DOHH2 (cell line): ENCODE results near the gene MYO7B.

Experiments used
- CTCF ChIP-seq: fragments of 200-600 bp; sonication (generic); IDR thresholded peaks from one replicate; pipeline ENCODE4 v1.5.1; 2014; ENCODE audit warnings: antibody characterized with exemption, mild to moderate bottlenecking, low read depth, low read length; ENCODE audit not compliant: poor library complexity, severe bottlenecking
- EZH2phosphoT487 ChIP-seq: fragments of 200-600 bp; sonication (generic); IDR thresholded peaks from 2 replicates; pipeline ENCODE4 v1.6.1; 2017; ENCODE audit warnings: borderline replicate concordance, mild to moderate bottlenecking, antibody characterized with exemption, low read length, moderate library complexity, mixed read lengths

DNA sequence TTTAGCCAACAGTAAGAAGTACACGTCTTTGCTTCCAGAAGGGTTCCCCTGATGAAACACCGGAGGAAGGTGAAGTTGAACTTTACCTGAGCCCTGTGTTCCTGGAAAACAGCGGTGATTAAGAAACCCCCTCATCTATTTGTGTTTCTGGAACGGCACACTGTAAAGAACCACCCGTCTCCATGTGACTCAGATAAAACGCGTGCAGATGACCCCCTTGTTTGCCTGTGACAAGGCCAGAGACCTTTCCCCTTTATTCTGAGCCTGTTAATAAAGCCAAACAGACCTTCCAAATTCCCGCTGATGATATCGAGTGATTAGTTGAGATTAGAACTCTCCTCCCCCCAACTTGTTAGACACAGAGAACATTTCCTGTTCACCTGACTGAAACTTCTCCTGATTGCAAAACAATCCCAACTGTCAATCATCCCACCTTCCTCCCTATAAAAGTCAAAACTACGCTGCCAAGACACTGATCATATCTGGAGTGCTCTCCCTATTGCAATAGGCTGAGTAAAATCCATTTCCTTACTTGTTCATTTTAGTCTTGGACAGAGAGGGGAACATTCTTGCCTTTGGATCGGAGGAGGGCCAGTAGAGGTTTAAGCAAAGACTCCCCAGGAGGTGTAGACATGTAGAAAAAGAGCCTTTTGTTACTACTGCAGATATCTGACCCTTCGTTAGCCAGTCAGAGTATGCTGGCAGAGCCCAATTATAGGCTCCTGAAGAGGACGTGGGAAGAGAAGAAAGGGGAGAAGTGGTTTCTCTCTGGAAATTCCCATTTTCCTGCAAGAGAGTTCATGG, 8.3 kb upstream of the MYO7B start:
- peak; percentile 43 for TF ChIP-seq CTCF
- no peak for TF ChIP-seq EZH2phosphoT487
